C4-2B (cell line): ENCODE results near the gene MARK2.

Source experiments
- CTCF ChIP-seq: fragments of 450-650 bp; conservative IDR thresholded peaks from 2 replicates; pipeline ENCODE4 v1.5.1; 2017; ENCODE audit warnings: mild to moderate bottlenecking
- ZFX ChIP-seq: fragments of 450-650 bp; IDR thresholded peaks from 2 replicates; pipeline ENCODE4 v1.6.1; 2017

- TF ChIP-seq CTCF (no peak), ZFX (no peak)
Measured at GRCh38 chr11:63875506-63876065, 36.7 kb downstream of the MARK2 start.
